HCT116 (cell line): ENCODE data around the gene KIAA0319L. TPM values are rescaled to one million over a fixed set of nuclear protein-coding genes. Genes with fewer than 3 reads are reported as not detected.

Source experiments
- ATAC-seq: fragments of 200-7000 bp; cut with Tn5 transposase; 2 replicates; pipeline ENCODE4 v1.9.1; 2020; ENCODE audit warnings: mild to moderate bottlenecking, moderate library complexity
- BruUV-seq: library from RNA; stranded (reverse); fragments of 400-500 nt; replicated peaks from 2 replicates; lab custom pipeline; 2021; lab: Mats Ljungman, UMichigan
- CTCF ChIA-PET: fragments of 300-600 bp; sonication (Branson Sonifier 250); formaldehyde crosslinking; loops from one replicate; lab custom pipeline; 2021; ENCODE audit warnings: antibody characterized with exemption; lab: Charles Lee
- POLR2A ChIA-PET: fragments of 300-600, 350-600 bp; sonication (Branson Sonifier 250); formaldehyde crosslinking; loops from one replicate; lab custom pipeline; 2021; ENCODE audit warnings: antibody characterized with exemption; lab: Charles Lee
- RAD21 ChIA-PET, 2 experiments: fragments of 300-600 bp; sonication (Branson Sonifier 250); formaldehyde crosslinking; loops; one replicate each; lab custom pipeline; 2023; ENCODE audit warnings: low total read pairs in 2 of 2; ENCODE audit not compliant: uncharacterized antibody in 2 of 2, unreplicated experiment in 2 of 2, low non-redundant PET in 1 of 2; lab: Charles Lee
- DNase-seq: peaks from one replicate; pipeline ENCODE4 v3.0.0-alpha.2; 2010; ENCODE audit warnings: low read depth, low spot score
- H2AFZ ChIP-seq: fragments of 200-600 bp; shearing (Covaris generic), sonication (generic); 2 replicates; pipeline ENCODE4 v1.6.1; 2017; ENCODE audit warnings: low read depth, mixed run types, mixed read lengths, antibody characterized with exemption, low read length; ENCODE audit not compliant: poor library complexity, severe bottlenecking
- H3K27ac ChIP-seq: 2 replicates; pipeline ENCODE4 v1.5.1; 2012; ENCODE audit warnings: low read depth, low read length
- H3K27me3 ChIP-seq: fragments of 200-600 bp; sonication (generic); 2 replicates; pipeline ENCODE4 v1.6.1; 2016; ENCODE audit warnings: mixed run types, low read length, mixed read lengths; ENCODE audit not compliant: insufficient read depth
- H3K36me3 ChIP-seq, 2 experiments: fragments of 200-500 bp in 1 of 2; fragments of 200-600 bp in 1 of 2; sonication (Bioruptor generic) in 1 of 2; sonication (generic) in 1 of 2; 2 replicates each; pipeline versions ENCODE4 v1.5.1 to v1.6.1; 2014 to 2016; ENCODE audit warnings: low read length in 2 of 2, inconsistent platforms in 1 of 2, mixed read lengths in 1 of 2, mixed run types in 1 of 2; ENCODE audit not compliant: insufficient read depth in 2 of 2, control insufficient read depth in 1 of 2
- H3K4me1 ChIP-seq, 2 experiments: fragments of 200-600 bp in 1 of 2; sonication (generic) in 1 of 2; 2 replicates each; pipeline versions ENCODE4 v1.5.1 to v1.6.1; 2012 to 2017; ENCODE audit warnings: low read length in 2 of 2, inconsistent platforms in 1 of 2, mild to moderate bottlenecking in 1 of 2, mixed read lengths in 1 of 2, mixed run types in 1 of 2, moderate library complexity in 1 of 2; ENCODE audit not compliant: insufficient read depth in 2 of 2, control insufficient read depth in 1 of 2
- H3K4me2 ChIP-seq: fragments of 200-600 bp; sonication (generic); 2 replicates; pipeline ENCODE4 v1.6.1; 2017; ENCODE audit warnings: mixed run types, low read length, mixed read lengths
- H3K4me3 ChIP-seq, 2 experiments: fragments of 200-600 bp in 1 of 2; sonication (generic) in 1 of 2; replicated peaks in 1 of 2; 2 replicates each; pipeline ENCODE4 v1.5.1; 2011 to 2016; ENCODE audit warnings: low read length in 2 of 2, control low read depth in 1 of 2, low read depth in 1 of 2, mild to moderate bottlenecking in 1 of 2, mixed read lengths in 1 of 2, mixed run types in 1 of 2
- H3K79me2 ChIP-seq: fragments of 200-600 bp; sonication (generic); 2 replicates; pipeline ENCODE4 v1.6.1; 2017; ENCODE audit warnings: mild to moderate bottlenecking, mixed run types, low read length, moderate library complexity, mixed read lengths; ENCODE audit not compliant: insufficient read depth
- H3K9ac ChIP-seq: fragments of 200-600 bp; sonication (generic); 2 replicates; pipeline ENCODE4 v1.6.1; 2016; ENCODE audit warnings: low read length, mixed read lengths
- H3K9me2 ChIP-seq: fragments of 200-600 bp; sonication (generic), shearing (Covaris generic); 2 replicates; pipeline ENCODE4 v1.6.1; 2017; ENCODE audit warnings: mixed run types, mild to moderate bottlenecking, moderate library complexity; ENCODE audit not compliant: insufficient read depth
- H3K9me3 ChIP-seq, 2 experiments: fragments of 200-500 bp in 1 of 2; fragments of 200-600 bp in 1 of 2; sonication (Bioruptor generic) in 1 of 2; sonication (generic) in 1 of 2; 2 replicates each; pipeline ENCODE4 v1.6.1; 2014 to 2017; ENCODE audit warnings: low read length in 2 of 2, mixed read lengths in 2 of 2, inconsistent platforms in 1 of 2, low read depth in 1 of 2, mild to moderate bottlenecking in 1 of 2, mixed run types in 1 of 2, moderate library complexity in 1 of 2; ENCODE audit not compliant: control insufficient read depth in 1 of 2, insufficient read depth in 1 of 2
- H4K20me1 ChIP-seq: fragments of 200-600 bp; sonication (generic), shearing (Covaris generic); 2 replicates; pipeline ENCODE4 v1.6.1; 2017; ENCODE audit warnings: mixed run types, mild to moderate bottlenecking, moderate library complexity; ENCODE audit not compliant: insufficient read depth
- CEBPB ChIP-seq: IDR thresholded peaks from 2 replicates; pipeline ENCODE4 v1.6.1; 2012; ENCODE audit warnings: low read depth
- EGR1 ChIP-seq: IDR thresholded peaks from 2 replicates; pipeline ENCODE4 v1.6.1; 2012; ENCODE audit warnings: low read depth
- ELF1 ChIP-seq: IDR thresholded peaks from 2 replicates; pipeline ENCODE4 v1.6.1; 2012; ENCODE audit warnings: low read depth, borderline replicate concordance
- EZH2phosphoT487 ChIP-seq: fragments of 200-600 bp; IDR thresholded peaks from 2 replicates; pipeline ENCODE4 v1.6.1; 2018; ENCODE audit warnings: antibody characterized with exemption, borderline replicate concordance
- FOSL1 ChIP-seq: IDR thresholded peaks from 2 replicates; pipeline ENCODE4 v1.6.1; 2012; ENCODE audit warnings: low read depth
- POLR2A ChIP-seq: IDR thresholded peaks from 2 replicates; pipeline ENCODE4 v1.7.0; 2011; ENCODE audit warnings: borderline replicate concordance; ENCODE audit not compliant: insufficient read depth, insufficient read length; ENCODE audit errors: extremely low read depth
- POLR2AphosphoS5 ChIP-seq: IDR thresholded peaks from 2 replicates; pipeline ENCODE4 v1.6.1; 2011; ENCODE audit warnings: mild to moderate bottlenecking, low read depth, low read length, moderate library complexity
- SP1 ChIP-seq: IDR thresholded peaks from 2 replicates; pipeline ENCODE4 v1.6.1; 2012; ENCODE audit warnings: low read depth
- ZNF274 ChIP-seq: fragments of 200-500 bp; sonication (Bioruptor generic); IDR thresholded peaks from 2 replicates; pipeline ENCODE4 v1.6.1; 2014; ENCODE audit warnings: mild to moderate bottlenecking, low read depth, low read length, inconsistent platforms
- intact Hi-C: fragments of 100-400 bp; cut with micrococcal nuclease; formaldehyde crosslinking; loops from 2 replicates; pipeline ENCODE4 v1.10.0; 2022
- total RNA-seq: library from RNA; stranded (reverse); gene quantifications from one replicate; pipeline ENCODE4 v1.2.1, GENCODE V29; 2021; ENCODE audit not compliant: unreplicated experiment
- TF ChIP-seq, protein P1 (sequence below): IDR thresholded peaks from 2 replicates; pipeline ENCODE4 v1.6.1; 2012
- TF ChIP-seq, protein P2 (sequence below), 3 experiments: fragments of 200-600 bp in 1 of 3; sonication (generic) in 1 of 3; IDR thresholded peaks in 2 of 3; conservative IDR thresholded peaks in 1 of 3; 2 replicates each; pipeline ENCODE4 v1.5.1; 2012 to 2017; ENCODE audit warnings: low read depth in 2 of 3, low read length in 2 of 3, antibody characterized with exemption in 1 of 3, borderline replicate concordance in 1 of 3, control low read depth in 1 of 3, mild to moderate bottlenecking in 1 of 3, mixed read lengths in 1 of 3, mixed run types in 1 of 3, moderate library complexity in 1 of 3; ENCODE audit not compliant: insufficient read depth in 1 of 3
- TF ChIP-seq, protein P3 (sequence below): IDR thresholded peaks from 2 replicates; pipeline ENCODE4 v1.6.1; 2012

KIAA0319L gene
- total RNA-seq, 1 experiment from 2014 or later = 35.6 TPM

DNA sequence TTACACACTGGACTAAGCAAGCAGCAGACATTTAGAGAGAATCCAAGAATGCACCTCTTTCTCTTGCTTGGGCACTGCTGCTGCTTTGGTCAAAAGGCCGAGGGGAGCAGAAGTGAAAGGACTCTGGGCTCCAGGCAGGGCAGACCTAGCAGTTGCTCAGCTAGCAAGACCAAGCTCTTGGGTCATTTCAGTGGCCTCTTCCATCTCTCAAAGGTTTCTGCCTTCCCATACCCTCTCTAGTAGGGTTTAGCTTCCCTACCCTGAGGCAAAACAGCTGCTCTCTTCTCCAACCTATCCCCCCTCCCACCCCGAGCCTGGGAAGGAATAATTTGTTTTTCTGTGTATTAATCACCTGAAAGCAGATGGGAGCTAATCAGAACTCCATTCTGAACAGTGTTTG lies 41.7 kb upstream of the KIAA0319L start:
- peaks cover 29 to 47% of the 10 kb centered on the region in 2 experiments; a peak in 3 of 4 replicates for H3K36me3 ChIP-seq
- H4K20me1 ChIP-seq = peaks cover 4% of the 10 kb centered on the region; the same call in 1 of the 2 replicates

DNA sequence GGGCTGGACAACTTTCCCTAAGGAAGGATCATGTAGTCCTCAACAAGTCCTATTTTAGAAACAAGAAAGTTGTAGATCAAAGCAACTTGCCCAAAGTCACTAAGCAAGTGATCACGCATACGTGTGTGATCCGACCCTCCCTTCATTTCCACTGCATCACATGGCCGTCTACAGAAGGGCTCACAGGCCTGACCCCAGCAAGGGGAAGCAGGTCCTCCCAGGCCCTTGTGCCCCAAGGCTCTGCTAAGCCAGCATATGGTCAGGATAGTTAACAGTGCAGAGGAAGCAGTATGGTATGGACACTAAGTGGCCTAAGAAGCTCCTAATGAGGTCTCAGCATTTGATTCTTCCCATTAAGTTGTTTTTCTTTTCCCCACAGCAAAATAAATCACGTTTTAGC lies 40.7 kb upstream of the KIAA0319L start:
- ChIA-PET RAD21 (no interaction called here), CTCF (no interaction called here), POLR2A (no interaction called here)
- intact Hi-C loops = no loop called here
- Histone ChIP-seq H3K4me1 (no peaks in the 10 kb centered on the region), H3K4me2 (no peak overlapping the region), H3K36me3 (peaks cover 18 to 37% of the 10 kb centered on the region in 2 experiments; a peak in 3 of 4 replicates), H3K9ac (no peak overlapping the region), H4K20me1 (peaks cover 4% of the 10 kb centered on the region; the same call in 1 of the 2 replicates), H3K9me2 (no peaks in the 10 kb centered on the region), H3K27me3 (no peaks in the 10 kb centered on the region), H3K9me3 (no peaks in the 10 kb centered on the region), H3K27ac (no peak overlapping the region), H2AFZ (no peak overlapping the region), H3K4me3 (no peak overlapping the region), H3K79me2 (no peaks in the 10 kb centered on the region; the same call in 1 of the 2 replicates)
- DNase-seq = no peak
- ATAC-seq = no peak
- TF ChIP-seq EGR1 (no peak), FOSL1 (no peak), POLR2AphosphoS5 (no peak), POLR2A (no peak), EZH2phosphoT487 (no peak), ELF1 (no peak), SP1 (no peak), ZNF274 (no peak)
- TF ChIP-seq, protein P1, sequence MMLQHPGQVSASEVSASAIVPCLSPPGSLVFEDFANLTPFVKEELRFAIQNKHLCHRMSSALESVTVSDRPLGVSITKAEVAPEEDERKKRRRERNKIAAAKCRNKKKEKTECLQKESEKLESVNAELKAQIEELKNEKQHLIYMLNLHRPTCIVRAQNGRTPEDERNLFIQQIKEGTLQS = no peak
- BruUV-seq = no TSS peak

More for the DNA sequence above, 41.7 kb upstream of the KIAA0319L start:
- no peak overlapping the region for H3K27ac ChIP-seq
- ChIA-PET CTCF (no interaction called here), RAD21 (no interaction called here)
- H3K4me3 ChIP-seq = no peak overlapping the region
- H3K4me1 ChIP-seq = no peaks in the 10 kb centered on the region
- H3K4me2 ChIP-seq = no peak overlapping the region
- no TSS peak for BruUV-seq
- intact Hi-C loops = no loop called here
- no peak for DNase-seq
- no peaks in the 10 kb centered on the region for H3K9me2 ChIP-seq
- no peak for TF ChIP-seq ELF1
- no peak for TF ChIP-seq CEBPB
- TF ChIP-seq, protein P2, sequence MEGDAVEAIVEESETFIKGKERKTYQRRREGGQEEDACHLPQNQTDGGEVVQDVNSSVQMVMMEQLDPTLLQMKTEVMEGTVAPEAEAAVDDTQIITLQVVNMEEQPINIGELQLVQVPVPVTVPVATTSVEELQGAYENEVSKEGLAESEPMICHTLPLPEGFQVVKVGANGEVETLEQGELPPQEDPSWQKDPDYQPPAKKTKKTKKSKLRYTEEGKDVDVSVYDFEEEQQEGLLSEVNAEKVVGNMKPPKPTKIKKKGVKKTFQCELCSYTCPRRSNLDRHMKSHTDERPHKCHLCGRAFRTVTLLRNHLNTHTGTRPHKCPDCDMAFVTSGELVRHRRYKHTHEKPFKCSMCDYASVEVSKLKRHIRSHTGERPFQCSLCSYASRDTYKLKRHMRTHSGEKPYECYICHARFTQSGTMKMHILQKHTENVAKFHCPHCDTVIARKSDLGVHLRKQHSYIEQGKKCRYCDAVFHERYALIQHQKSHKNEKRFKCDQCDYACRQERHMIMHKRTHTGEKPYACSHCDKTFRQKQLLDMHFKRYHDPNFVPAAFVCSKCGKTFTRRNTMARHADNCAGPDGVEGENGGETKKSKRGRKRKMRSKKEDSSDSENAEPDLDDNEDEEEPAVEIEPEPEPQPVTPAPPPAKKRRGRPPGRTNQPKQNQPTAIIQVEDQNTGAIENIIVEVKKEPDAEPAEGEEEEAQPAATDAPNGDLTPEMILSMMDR (IDR thresholded peaks at IDR 0.05 in 2 of 3, conservative IDR thresholded peaks at IDR 0.05 in 1 of 3; ENCODE audit: borderline replicate concordance in 1 of 3, insufficient read depth in 1 of 3, low read depth in 2 of 3, low read length in 2 of 3) = no peak
- TF ChIP-seq, protein P3, sequence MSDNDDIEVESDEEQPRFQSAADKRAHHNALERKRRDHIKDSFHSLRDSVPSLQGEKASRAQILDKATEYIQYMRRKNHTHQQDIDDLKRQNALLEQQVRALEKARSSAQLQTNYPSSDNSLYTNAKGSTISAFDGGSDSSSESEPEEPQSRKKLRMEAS = no peak
- TF ChIP-seq, all 23 proteins: peak for 0
- H3K27me3 ChIP-seq = no peaks in the 10 kb centered on the region
- no peak for ATAC-seq
- H3K9ac ChIP-seq = no peak overlapping the region
- no peak overlapping the region for H2AFZ ChIP-seq
- H3K79me2 ChIP-seq = peaks cover 6% of the 10 kb centered on the region; the same call in 1 of the 2 replicates
- POLR2A ChIA-PET = no interaction called here
- no peaks in the 10 kb centered on the region for H3K9me3 ChIP-seq
